BLaER1 (cell line): Measurements from ENCODE around the gene DLGAP1.
A peak's percentile ranks its signal among the peaks of the same experiment; 100 is the strongest.

ENCODE experiments used
- H3K27ac ChIP-seq: shearing (Covaris generic); formaldehyde crosslinking; 2 replicates; pipeline ENCODE4 v1.8.1; 2022
- H3K27me3 ChIP-seq: shearing (Covaris generic); formaldehyde crosslinking; 2 replicates; pipeline ENCODE4 v1.8.1; 2022
- H3K36me3 ChIP-seq: shearing (Covaris generic); formaldehyde crosslinking; 2 replicates; pipeline ENCODE4 v1.8.1; 2022
- H3K4me1 ChIP-seq: shearing (Covaris generic); formaldehyde crosslinking; 2 replicates; pipeline ENCODE4 v1.8.1; 2022
- H3K4me2 ChIP-seq: shearing (Covaris generic); formaldehyde crosslinking; 2 replicates; pipeline ENCODE4 v1.8.1; 2022
- H3K4me3 ChIP-seq: shearing (Covaris generic); formaldehyde crosslinking; 2 replicates; pipeline ENCODE4 v1.8.1; 2022
- H3K9ac ChIP-seq: shearing (Covaris generic); formaldehyde crosslinking; 2 replicates; pipeline ENCODE4 v1.8.1; 2022
- H3K9me3 ChIP-seq: shearing (Covaris generic); formaldehyde crosslinking; 2 replicates; pipeline ENCODE4 v1.8.1; 2022
- H4K20me1 ChIP-seq: shearing (Covaris generic); formaldehyde crosslinking; 2 replicates; pipeline ENCODE4 v1.8.1; 2022
- Cebpa-rat ChIP-seq: shearing (Covaris generic); IDR thresholded peaks from 2 replicates; pipeline ENCODE4 v1.8.1; 2022

Gene DLGAP1

GRCh38 chr18:3447895-3448837 lies 1006.9 kb downstream of the DLGAP1 start:
- Histone ChIP-seq H3K4me2 (peak overlapping the region; percentile 92), H4K20me1 (peaks cover 18% of the 10 kb centered on the region), H3K27me3 (no peaks in the 10 kb centered on the region), H3K36me3 (no peaks in the 10 kb centered on the region), H3K4me3 (peak overlapping the region; percentile 93), H3K9me3 (no peaks in the 10 kb centered on the region), H3K4me1 (peaks cover 21% of the 10 kb centered on the region), H3K27ac (peak overlapping the region; percentile 96), H3K9ac (peak overlapping the region; percentile 98)
- TF ChIP-seq Cebpa-rat = no peak

- TF ChIP-seq Cebpa-rat = no peak
- Histone ChIP-seq H3K9ac (peak overlapping the region; percentile 98), H3K27me3 (no peaks in the 10 kb centered on the region), H3K36me3 (no peaks in the 10 kb centered on the region), H3K9me3 (no peaks in the 10 kb centered on the region), H3K4me1 (peaks cover 16% of the 10 kb centered on the region), H3K4me3 (peak overlapping the region; percentile 93), H3K4me2 (peak overlapping the region; percentile 92), H4K20me1 (peaks cover 9% of the 10 kb centered on the region), H3K27ac (peak overlapping the region; percentile 96)
Measured at GRCh38 chr18:3447068-3447894, 1007.8 kb downstream of the DLGAP1 start.
